NCI-H2171 treated with DMSO at 0.1 percent for 48 hours (cell line): ENCODE measurements around the gene WIPF1.

Source experiments
- DNase-seq: peaks from one replicate; lab custom pipeline; 2025; lab: John Stamatoyannopoulos, UW

Gene WIPF1

GRCh38 chr2:174595116-174595809 is 2.3 kb downstream of the WIPF1 start:
- DNase-seq, result no peak

GRCh38 chr2:174594456-174594855 is 3.1 kb downstream of the WIPF1 start:
- DNase-seq, result no peak

GRCh38 chr2:174593574-174594203 is 3.9 kb downstream of the WIPF1 start:
- no peak for DNase-seq

GRCh38 chr2:174593041-174593440 is 4.6 kb downstream of the WIPF1 start:
- no peak for DNase-seq

- DNase-seq, result no peak
Measured at GRCh38 chr2:174591740-174592139, 5.9 kb downstream of the WIPF1 start.

GRCh38 chr2:174590928-174591648 is 6.5 kb downstream of the WIPF1 start:
- no peak for DNase-seq

- no peak for DNase-seq
Measured at GRCh38 chr2:174590346-174590745, 7.3 kb downstream of the WIPF1 start.

GRCh38 chr2:174589334-174589733 is 8.3 kb downstream of the WIPF1 start:
- no peak for DNase-seq

- DNase-seq, result no peak
Measured at GRCh38 chr2:174588463-174588862, 9.1 kb downstream of the WIPF1 start.

- no peak for DNase-seq
Measured at GRCh38 chr2:174587579-174587978, 10.0 kb downstream of the WIPF1 start.

GRCh38 chr2:174586418-174587295 is 10.9 kb downstream of the WIPF1 start:
- DNase-seq, result no peak

- no peak for DNase-seq
Measured at GRCh38 chr2:174585657-174586252, 11.8 kb downstream of the WIPF1 start.

- DNase-seq, result no peak
Measured at GRCh38 chr2:174585146-174585545, 12.5 kb downstream of the WIPF1 start.

GRCh38 chr2:174581491-174581890 is 16.1 kb downstream of the WIPF1 start:
- no peak for DNase-seq

GRCh38 chr2:174580951-174581350 is 16.7 kb downstream of the WIPF1 start:
- DNase-seq, result no peak

GRCh38 chr2:174577967-174578589 is 19.5 kb downstream of the WIPF1 start:
- peak; percentile 9 for DNase-seq

GRCh38 chr2:174575124-174575776 is 22.4 kb downstream of the WIPF1 start:
- DNase-seq, result no peak

GRCh38 chr2:174574657-174575056 is 22.9 kb downstream of the WIPF1 start:
- peak; percentile 63 for DNase-seq

- DNase-seq, result peak; percentile 4
Measured at GRCh38 chr2:174573621-174574081, 24.0 kb downstream of the WIPF1 start.

- DNase-seq, result no peak
Measured at GRCh38 chr2:174572556-174572955, 25.0 kb downstream of the WIPF1 start.
